ENCODE data around the gene TRHDE.

DNA sequence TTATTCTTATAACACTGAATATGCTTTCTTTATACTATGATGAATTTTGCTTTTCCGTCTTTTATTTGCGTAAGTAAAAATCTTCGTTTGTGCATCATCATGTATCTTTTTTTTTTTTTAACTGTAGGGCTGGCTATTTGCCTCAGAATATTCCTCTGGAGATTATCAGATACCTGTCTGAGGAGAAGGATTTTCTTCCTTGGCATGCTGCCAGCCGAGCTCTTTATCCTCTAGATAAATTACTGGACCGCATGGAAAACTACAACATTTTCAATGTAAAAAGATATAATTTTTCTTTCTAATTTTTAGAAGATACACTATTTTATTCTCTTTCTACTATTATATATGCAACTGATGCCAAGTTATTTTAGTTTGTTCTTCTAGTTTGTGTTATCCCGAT is 346.6 kb downstream of the TRHDE start:
- TF ChIP-seq, protein P1, sequence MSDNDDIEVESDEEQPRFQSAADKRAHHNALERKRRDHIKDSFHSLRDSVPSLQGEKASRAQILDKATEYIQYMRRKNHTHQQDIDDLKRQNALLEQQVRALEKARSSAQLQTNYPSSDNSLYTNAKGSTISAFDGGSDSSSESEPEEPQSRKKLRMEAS (IDR thresholded peaks at IDR 0.05; ENCODE audit: insufficient read depth, insufficient read length), result no peak
- TF ChIP-seq POLR2AphosphoS5 (IDR thresholded peaks at IDR 0.05; ENCODE audit: insufficient read depth, low read depth, low read length), result no peak
- TF ChIP-seq EZH2 (IDR thresholded peaks at IDR 0.05; ENCODE audit: borderline replicate concordance, low read depth, low read length, severe bottlenecking), result no peak
- no peak for TF ChIP-seq CTCF (IDR thresholded peaks at IDR 0.05; ENCODE audit: extremely low read depth in 1 of 2, insufficient read depth in 1 of 2, low read depth in 1 of 2, low read length in 2 of 2)
- TF ChIP-seq GATA2 (IDR thresholded peaks at IDR 0.05; ENCODE audit: insufficient read depth, insufficient read length, low read depth, low read length), result no peak
- no peak for TF ChIP-seq POLR2A (IDR thresholded peaks at IDR 0.05; ENCODE audit: low read depth, low read length)
- TF ChIP-seq JUN (IDR thresholded peaks at IDR 0.05; ENCODE audit: borderline replicate concordance, insufficient read depth, insufficient read length, low read depth), result no peak
- TF ChIP-seq MYC (IDR thresholded peaks at IDR 0.05; ENCODE audit: low read depth, low read length), result no peak
- no peak for TF ChIP-seq FOS (IDR thresholded peaks at IDR 0.05; ENCODE audit: borderline replicate concordance, insufficient read depth, low read length)
